ENCODE data around the gene MRPS34. TPM values are rescaled to one million over a fixed set of nuclear protein-coding genes. Genes with fewer than 3 reads are reported as not detected.

MRPS34 gene
- total RNA-seq, 2 donors from 2014 or later, result 37.3 to 45.8 TPM

- DNase-seq (ENCODE audit: low spot score), result no peak
- intact Hi-C loops (cut with DNase I), result loop anchor here in 1 of 2 donors (5.0 kb wide), 1 partner anchor 48 kb away; no protein-coding TSS in a partner anchor
Measured at GRCh38 chr16:1763521-1764511, 9.1 kb downstream of the MRPS34 start.

GRCh38 chr16:1762879-1763520, 9.9 kb downstream of the MRPS34 start:
- DNase-seq (ENCODE audit: low spot score), result no peak
- intact Hi-C loops (cut with DNase I), result loop anchor here in 1 of 2 donors (5.0 kb wide), 1 partner anchor 49 kb away; no protein-coding TSS in a partner anchor

- DNase-seq (ENCODE audit: low spot score), result no peak
- intact Hi-C loops (cut with DNase I), result loop anchor here in 1 of 2 donors (5.0 kb wide), 1 partner anchor 50 kb away; no protein-coding TSS in a partner anchor
Measured at GRCh38 chr16:1762196-1762878, 10.6 kb downstream of the MRPS34 start.

GRCh38 chr16:1761751-1762150, 11.2 kb downstream of the MRPS34 start:
- intact Hi-C loops (cut with DNase I), result loop anchor here in 1 of 2 donors (5.0 kb wide), 1 partner anchor 51 kb away; no protein-coding TSS in a partner anchor
- DNase-seq (ENCODE audit: low spot score), result no peak

- intact Hi-C loops (cut with DNase I), result loop anchor here in 1 of 2 donors (5.0 kb wide), 1 partner anchor 51 kb away; no protein-coding TSS in a partner anchor
- no peak for DNase-seq (ENCODE audit: low spot score)
Measured at GRCh38 chr16:1760911-1761310, 12.0 kb downstream of the MRPS34 start.

- no peak for DNase-seq (ENCODE audit: low spot score)
- intact Hi-C loops (cut with DNase I), result no loop called here
Measured at GRCh38 chr16:1759511-1759910, 13.4 kb downstream of the MRPS34 start.

GRCh38 chr16:1758923-1759322, 14.0 kb downstream of the MRPS34 start:
- intact Hi-C loops (cut with DNase I), result no loop called here
- no peak for DNase-seq (ENCODE audit: low spot score)

DNA sequence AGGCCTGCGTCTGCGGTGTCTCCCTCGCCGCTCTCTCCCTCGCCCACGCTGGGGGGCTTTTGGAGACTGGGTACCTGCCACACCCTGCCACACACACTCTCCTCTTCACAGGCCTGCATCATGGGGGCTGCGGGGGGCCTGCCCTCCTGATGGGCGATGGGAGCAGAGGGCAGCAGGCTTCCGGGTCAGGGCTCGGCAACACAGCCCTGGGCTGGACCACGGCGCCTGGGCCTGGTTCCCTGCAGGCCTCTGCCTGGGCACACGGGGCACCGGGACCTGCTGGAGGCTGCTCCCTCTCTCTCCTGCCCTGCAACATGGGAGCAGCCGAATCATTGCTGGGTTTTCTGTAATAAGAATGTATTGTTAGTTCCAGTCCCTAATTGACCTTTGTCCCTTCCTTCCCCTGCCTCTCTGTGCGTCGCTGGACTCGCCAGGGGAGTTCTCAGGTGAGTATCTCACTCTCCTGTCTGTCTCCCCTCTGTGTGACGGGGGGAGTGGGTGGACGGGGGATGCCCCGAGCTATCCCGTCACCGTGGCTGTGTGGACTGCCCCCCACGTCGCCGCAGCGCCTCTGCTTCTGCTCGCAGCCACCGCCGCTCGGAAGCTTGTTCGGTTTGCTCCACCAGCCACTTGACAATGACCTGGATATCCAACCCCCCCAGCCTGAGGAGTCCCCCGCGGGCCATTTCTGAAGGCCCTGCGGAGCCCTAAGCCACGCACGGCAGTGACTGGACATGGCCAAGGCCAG, 15.0 kb downstream of the MRPS34 start:
- intact Hi-C loops (cut with DNase I), result no loop called here
- DNase-seq (ENCODE audit: low spot score), result no peak

GRCh38 chr16:1754204-1754603, 18.7 kb downstream of the MRPS34 start:
- intact Hi-C loops (cut with DNase I), result no loop called here

GRCh38 chr16:1752853-1753252, 20.1 kb downstream of the MRPS34 start:
- intact Hi-C loops (cut with DNase I), result no loop called here
- DNase-seq (ENCODE audit: low spot score), result no peak

More at GRCh38 chr16:1754204-1754603, 18.7 kb downstream of the MRPS34 start:
- DNase-seq (ENCODE audit: low spot score), result no peak

DNA sequence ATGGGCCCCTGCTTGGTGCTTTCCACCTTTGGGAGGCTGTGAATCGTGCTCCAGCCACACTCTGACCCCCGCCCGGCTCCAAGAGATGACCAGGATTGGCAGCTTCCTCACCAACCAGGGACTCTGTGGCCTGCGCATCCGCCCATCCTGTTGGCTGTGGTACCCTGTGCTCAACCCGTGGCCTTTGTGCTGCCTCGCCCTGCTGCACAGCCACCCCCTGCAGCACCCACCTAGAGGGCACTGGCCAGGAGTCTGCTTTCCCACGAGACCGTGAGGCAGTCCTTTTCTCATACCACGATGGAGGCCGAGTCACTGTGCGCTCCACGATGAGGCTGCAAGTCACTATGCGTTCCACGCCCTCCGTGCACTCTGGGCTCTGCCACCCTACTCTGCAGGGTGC, 21.0 kb downstream of the MRPS34 start:
- DNase-seq (ENCODE audit: low spot score), result no peak
- intact Hi-C loops (cut with DNase I), result no loop called here

DNA sequence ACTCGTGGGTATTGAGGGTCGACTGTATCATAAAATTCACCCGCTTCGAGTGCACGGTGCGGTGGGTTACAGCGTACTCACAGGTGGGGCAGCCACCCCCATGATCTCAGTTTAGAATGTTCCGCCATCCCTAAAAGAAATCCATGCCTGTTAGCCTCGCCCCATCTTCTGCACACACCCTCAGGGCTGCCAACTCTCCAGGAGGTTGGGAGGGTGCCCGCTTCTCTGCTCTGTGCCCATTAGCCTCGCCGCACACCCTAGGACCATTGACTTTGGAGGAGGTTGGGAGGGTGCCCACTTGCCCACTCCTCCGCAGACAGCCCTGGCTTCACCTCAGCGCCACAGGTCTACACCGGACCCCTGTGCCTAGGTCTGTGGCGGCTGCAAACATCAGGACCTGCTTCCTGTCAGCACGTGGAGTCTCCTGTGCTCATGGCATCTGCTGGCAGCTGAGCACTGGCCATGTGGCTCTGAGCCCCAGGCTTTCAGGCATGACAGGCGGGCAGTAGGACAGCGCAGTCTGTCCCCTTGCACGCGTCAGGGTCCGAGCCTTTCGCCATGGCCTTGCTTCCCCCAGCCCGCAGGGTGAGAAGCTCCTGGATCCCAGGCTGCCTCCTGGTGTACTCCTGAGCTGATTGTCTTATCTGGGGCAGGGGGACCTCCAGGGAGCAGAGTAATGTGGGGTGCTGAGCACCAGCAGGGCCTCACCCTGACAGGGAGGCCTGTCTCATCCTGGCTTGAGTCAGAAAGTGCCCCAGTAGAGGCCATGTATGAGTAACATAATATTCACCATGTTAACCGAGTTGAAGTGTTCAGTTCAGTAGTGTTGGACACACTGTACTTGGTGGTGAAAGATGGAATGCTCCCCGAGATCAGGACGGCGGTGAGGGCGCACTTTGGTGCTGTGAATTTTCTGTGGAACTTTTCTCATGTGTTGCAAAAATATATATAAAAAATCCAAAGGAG, 23.5 kb downstream of the MRPS34 start:
- intact Hi-C loops (cut with DNase I), result no loop called here
- DNase-seq (ENCODE audit: low spot score), result no peak

GRCh38 chr16:1747934-1748333, 25.0 kb downstream of the MRPS34 start:
- no peak for DNase-seq (ENCODE audit: low spot score)
- intact Hi-C loops (cut with DNase I), result no loop called here

DNA sequence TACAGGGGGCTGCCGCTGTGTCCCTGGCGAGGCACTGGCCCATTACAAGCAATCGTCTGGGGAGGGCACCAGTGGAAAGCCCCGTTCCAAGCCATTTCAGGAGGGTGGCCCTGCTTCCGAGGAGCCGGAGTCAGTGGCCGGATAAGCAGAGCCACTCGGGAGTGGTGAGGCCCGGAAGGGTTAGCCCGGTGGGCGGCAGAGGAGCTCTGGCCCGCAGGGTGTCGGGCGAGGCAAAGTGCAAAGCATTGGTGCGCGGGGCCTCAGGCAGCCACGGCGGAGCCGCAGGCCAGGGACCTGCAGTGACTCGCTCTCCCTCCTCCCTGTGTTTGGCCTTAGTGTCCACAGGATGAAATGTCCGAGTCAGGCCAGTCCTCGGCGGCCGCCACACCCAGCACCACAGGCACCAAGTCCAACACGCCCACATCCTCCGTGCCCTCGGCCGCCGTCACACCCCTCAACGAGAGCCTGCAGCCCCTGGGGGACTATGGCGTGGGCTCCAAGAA, 26.2 kb downstream of the MRPS34 start:
- intact Hi-C loops (cut with DNase I), result no loop called here
- no peak for DNase-seq (ENCODE audit: low spot score)

GRCh38 chr16:1745900-1746692, 26.8 kb downstream of the MRPS34 start:
- intact Hi-C loops (cut with DNase I), result no loop called here
- no peak for DNase-seq (ENCODE audit: low spot score)

DNA sequence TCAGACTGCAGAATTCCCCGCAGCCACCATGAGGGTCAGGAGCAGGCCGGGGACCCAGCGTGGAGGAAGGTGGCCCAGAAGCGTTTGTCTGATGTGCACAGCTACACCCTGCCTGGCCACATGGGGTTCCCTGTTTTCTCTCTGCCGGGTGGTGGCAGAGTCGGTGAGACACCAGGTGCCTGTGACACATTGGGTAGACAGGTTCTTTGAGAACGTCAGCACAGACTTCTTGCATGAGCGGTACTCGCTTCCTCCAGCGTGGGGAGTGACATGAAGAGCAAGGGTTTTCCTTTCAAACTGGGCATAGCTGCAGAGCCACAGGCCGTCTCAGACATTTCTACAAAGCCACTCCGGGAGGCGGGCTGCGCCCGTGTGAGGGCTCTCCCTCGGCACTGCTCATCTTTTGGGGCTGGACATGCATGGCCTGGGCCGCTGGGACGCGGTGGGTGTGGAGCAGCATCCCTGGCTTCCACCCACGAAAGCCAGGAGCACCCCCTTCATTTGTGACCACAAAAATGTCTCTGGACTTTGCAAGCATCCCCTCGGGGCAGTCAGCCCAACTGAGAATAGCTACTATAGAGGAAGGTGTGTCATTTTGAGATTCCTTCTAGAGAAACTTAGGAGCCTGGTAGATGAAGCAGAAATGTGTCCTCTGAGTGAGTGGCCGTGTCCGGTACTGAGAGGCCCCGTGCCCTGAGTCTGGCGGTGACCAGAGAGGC, 27.6 kb downstream of the MRPS34 start:
- intact Hi-C loops (cut with DNase I), result no loop called here
- no peak for DNase-seq (ENCODE audit: low spot score)

Measured in posterior vena cava (tissue), 2 donors.